ENCODE results near the gene IL12A. TPM values are rescaled to one million over a fixed set of nuclear protein-coding genes. Genes with fewer than 3 reads are reported as not detected.

Gene IL12A
- total and polyA plus RNA-seq, 2 of the 8 experiments (the other 6 are each of a cell fraction or from before 2014, with no cell fraction given), result 0.41 to 0.92 TPM

DNA sequence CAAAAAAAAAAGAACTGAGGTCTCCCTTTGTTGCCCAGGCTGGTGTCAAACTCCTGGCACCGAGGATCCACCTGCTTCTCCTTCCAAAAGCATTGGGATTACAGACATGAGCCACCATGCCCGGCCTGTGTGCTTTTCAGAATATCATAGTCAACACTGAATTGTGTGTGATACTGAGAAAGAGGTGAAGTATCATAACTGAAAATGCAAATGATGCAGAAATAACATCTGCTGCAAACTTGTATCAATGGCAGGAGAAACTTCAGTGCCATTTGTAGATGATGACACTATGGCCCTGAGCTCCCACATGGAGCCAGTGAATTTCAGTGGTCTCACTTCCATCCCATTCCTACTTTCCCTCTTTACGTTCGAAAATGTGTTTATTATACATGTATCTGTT is 21.9 kb downstream of the IL12A start:
- Histone ChIP-seq H3K36me3 (ENCODE audit: control insufficient read depth in 2 of 4, insufficient read depth in 4 of 4, low read length in 3 of 4) (no peaks in the 10 kb centered on the region), H3K4me1 (replicated peaks in 1 of 4; ENCODE audit: control insufficient read depth in 3 of 4, insufficient read depth in 4 of 4, low read length in 3 of 4) (no peaks in the 10 kb centered on the region), H3K79me2 (ENCODE audit: control insufficient read depth in 1 of 2, insufficient read depth in 2 of 2, low read length in 2 of 2) (no peaks in the 10 kb centered on the region), H3K56ac (replicated peaks; ENCODE audit: insufficient read length, low read depth, low read length) (no peak overlapping the region), H2BK120ac (replicated peaks; ENCODE audit: low read depth, low read length) (no peak overlapping the region), H3K9ac (replicated peaks in 1 of 4; ENCODE audit: extremely low read depth in 1 of 4, low read depth in 3 of 4, low read length in 3 of 4) (no peak overlapping the region), H3K79me1 (ENCODE audit: low read depth, low read length) (no peaks in the 10 kb centered on the region), H3K9me3 (ENCODE audit: insufficient read depth in 2 of 2, low read depth in 1 of 2, low read length in 1 of 2) (no peaks in the 10 kb centered on the region), H3K4ac (replicated peaks; ENCODE audit: insufficient read length, low read depth, low read length) (no peak overlapping the region), H4K20me1 (replicated peaks in 1 of 2; ENCODE audit: control insufficient read depth in 1 of 2, insufficient read depth in 2 of 2, low read length in 2 of 2) (no peaks in the 10 kb centered on the region), H3K4me3 (ENCODE audit: extremely low read depth in 1 of 4, insufficient read depth in 2 of 4, low read depth in 3 of 4, low read length in 4 of 4) (no peak overlapping the region), H3K4me2 (ENCODE audit: insufficient read depth in 1 of 2, low read depth in 2 of 2, low read length in 2 of 2) (no peak overlapping the region), H2AK5ac (ENCODE audit: low read depth, low read length) (no peak overlapping the region), H4K5ac (ENCODE audit: insufficient read length, low read depth, low read length) (no peak overlapping the region), H3K18ac (ENCODE audit: extremely low read depth, low read length) (no peak overlapping the region), H3K27me3 (replicated peaks in 1 of 4; ENCODE audit: control insufficient read depth in 3 of 4, extremely low read depth in 1 of 4, insufficient read depth in 3 of 4, low read length in 3 of 4) (no peaks in the 10 kb centered on the region), H2BK20ac (ENCODE audit: low read length) (no peak overlapping the region), H3K23ac (ENCODE audit: insufficient read length) (no peak overlapping the region), H2BK12ac (ENCODE audit: low read depth, low read length) (no peak overlapping the region), H2BK5ac (ENCODE audit: low read depth, low read length) (no peak overlapping the region), H4K8ac (ENCODE audit: extremely low read depth, insufficient read depth, low read length) (no peak overlapping the region; the same call in 1 of the 2 replicates), H3K14ac (ENCODE audit: insufficient read length) (no peak overlapping the region), H3K23me2 (ENCODE audit: low read depth, low read length) (no peaks in the 10 kb centered on the region), H3K27ac (ENCODE audit: low read depth, low read length) (no peak overlapping the region), H2AFZ (ENCODE audit: low read length) (no peak overlapping the region), H2BK15ac (ENCODE audit: low read length) (no peak overlapping the region), H4K91ac (replicated peaks; ENCODE audit: insufficient read length, low read length) (no peak overlapping the region)
- TF ChIP-seq SIX5 (IDR thresholded peaks at IDR 0.05; ENCODE audit: low read depth, low read length), result no peak
- TF ChIP-seq POU5F1 (IDR thresholded peaks at IDR 0.05; ENCODE audit: low read depth, low read length), result no peak
- no peak for TF ChIP-seq CTBP2 (IDR thresholded peaks at IDR 0.05; ENCODE audit: borderline replicate concordance, insufficient read depth, insufficient read length, low read length)
- TF ChIP-seq SUZ12 (IDR thresholded peaks at IDR 0.05; ENCODE audit: low read length), result no peak
- POLR2A ChIA-PET (ENCODE audit: partially characterized antibody), result no interaction called here
- FAIRE-seq, result no peak
- CTCF ChIA-PET (ENCODE audit: partially characterized antibody), result interaction anchor here (1.2 to 1.5 kb wide), 5 partner anchors 8 to 126 kb away, joined by 3 to 6 read pairs (median 4); no protein-coding TSS in a partner anchor
- WGBS, 2 experiments (ENCODE audit: extremely low coverage in 1 of 2, insufficient coverage in 1 of 2, insufficient read length in 1 of 2, insufficient replicate concordance in 2 of 2, low coverage in 1 of 2, low lambda C conversion rate in 2 of 2, missing lambda C conversion rate in 1 of 2), result 88% methylated on average over 4 of the region's 4 CpGs; no CpG with 5 or more reads in 1 of the 2 experiments
- no peak for DNase-seq (ENCODE audit: low read depth in 1 of 2, low spot score in 2 of 2)
